ENCODE measurements around the gene ITPK1.

ITPK1 gene

DNA sequence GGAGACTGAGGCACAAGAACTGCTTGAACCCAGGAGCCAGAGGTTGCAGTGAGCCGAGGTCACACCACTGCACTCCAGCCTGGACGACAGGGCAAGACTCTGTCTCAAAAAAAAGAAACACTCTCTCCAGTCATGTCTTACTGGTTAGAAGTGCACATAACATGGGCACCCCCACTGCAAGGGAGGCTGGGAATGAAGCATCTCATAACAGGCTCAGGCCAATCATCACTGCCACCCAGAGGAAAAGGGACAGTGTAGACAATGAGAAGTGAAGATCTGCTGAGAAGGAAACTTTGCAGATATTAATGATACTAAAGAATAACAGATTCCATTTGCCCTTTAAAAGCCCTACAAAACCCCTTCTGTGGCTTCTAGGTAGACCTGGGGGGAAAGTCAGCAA lies 66.9 kb downstream of the ITPK1 start:
- H3K4me1 ChIP-seq (ENCODE audit: low read depth, poor library complexity, severe bottlenecking), result no peaks in the 10 kb centered on the region
- no peaks in the 10 kb centered on the region for H3K36me3 ChIP-seq (ENCODE audit: insufficient read depth)
- no peak overlapping the region for H3K4me3 ChIP-seq (IDR thresholded peaks at IDR 0.05; ENCODE audit: insufficient read depth, low read depth, low read length)
- no peaks in the 10 kb centered on the region for H3K27me3 ChIP-seq (ENCODE audit: insufficient read depth, low read depth)
- H3K9ac ChIP-seq, result no peak overlapping the region
- no peak overlapping the region for H3K27ac ChIP-seq
- H2AFZ ChIP-seq (ENCODE audit: low read depth), result no peak overlapping the region
- no peak overlapping the region for H3K4me2 ChIP-seq
- TF ChIP-seq, protein P1, sequence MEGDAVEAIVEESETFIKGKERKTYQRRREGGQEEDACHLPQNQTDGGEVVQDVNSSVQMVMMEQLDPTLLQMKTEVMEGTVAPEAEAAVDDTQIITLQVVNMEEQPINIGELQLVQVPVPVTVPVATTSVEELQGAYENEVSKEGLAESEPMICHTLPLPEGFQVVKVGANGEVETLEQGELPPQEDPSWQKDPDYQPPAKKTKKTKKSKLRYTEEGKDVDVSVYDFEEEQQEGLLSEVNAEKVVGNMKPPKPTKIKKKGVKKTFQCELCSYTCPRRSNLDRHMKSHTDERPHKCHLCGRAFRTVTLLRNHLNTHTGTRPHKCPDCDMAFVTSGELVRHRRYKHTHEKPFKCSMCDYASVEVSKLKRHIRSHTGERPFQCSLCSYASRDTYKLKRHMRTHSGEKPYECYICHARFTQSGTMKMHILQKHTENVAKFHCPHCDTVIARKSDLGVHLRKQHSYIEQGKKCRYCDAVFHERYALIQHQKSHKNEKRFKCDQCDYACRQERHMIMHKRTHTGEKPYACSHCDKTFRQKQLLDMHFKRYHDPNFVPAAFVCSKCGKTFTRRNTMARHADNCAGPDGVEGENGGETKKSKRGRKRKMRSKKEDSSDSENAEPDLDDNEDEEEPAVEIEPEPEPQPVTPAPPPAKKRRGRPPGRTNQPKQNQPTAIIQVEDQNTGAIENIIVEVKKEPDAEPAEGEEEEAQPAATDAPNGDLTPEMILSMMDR (conservative IDR thresholded peaks at IDR 0.05; ENCODE audit: low read depth, low read length), result no peak
- H3K79me2 ChIP-seq (ENCODE audit: insufficient read depth, low read depth), result no peaks in the 10 kb centered on the region
- H4K20me1 ChIP-seq (ENCODE audit: insufficient read depth), result no peaks in the 10 kb centered on the region

DNA sequence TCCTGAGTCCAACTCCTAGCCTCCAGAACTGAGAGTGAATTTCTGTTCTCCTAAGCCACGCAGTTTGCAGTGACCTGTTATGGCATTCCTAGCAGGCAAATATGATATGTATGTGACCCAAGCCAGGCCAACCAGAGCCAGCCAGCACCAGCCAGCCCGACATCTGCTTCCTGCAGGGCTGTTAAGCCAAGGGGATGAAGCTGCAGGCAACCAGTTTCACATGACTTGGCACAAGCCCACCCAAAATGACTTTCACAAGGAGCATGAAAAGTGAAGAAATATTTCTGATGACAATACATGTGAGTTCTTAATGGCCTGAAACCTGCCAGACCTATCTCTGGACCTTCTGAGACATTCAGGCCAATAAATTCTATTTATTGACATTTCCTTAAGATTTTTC lies 68.1 kb downstream of the ITPK1 start:
- H3K27me3 ChIP-seq (ENCODE audit: insufficient read depth, low read depth), result no peaks in the 10 kb centered on the region
- no peaks in the 10 kb centered on the region for H3K36me3 ChIP-seq (ENCODE audit: insufficient read depth)
- H3K9ac ChIP-seq, result no peak overlapping the region
- H2AFZ ChIP-seq (ENCODE audit: low read depth), result no peak overlapping the region
- H3K4me2 ChIP-seq, result no peak overlapping the region
- H3K4me1 ChIP-seq (ENCODE audit: low read depth, poor library complexity, severe bottlenecking), result peaks cover 6% of the 10 kb centered on the region
- no peaks in the 10 kb centered on the region for H4K20me1 ChIP-seq (ENCODE audit: insufficient read depth)
- H3K27ac ChIP-seq, result no peak overlapping the region
- no peak overlapping the region for H3K4me3 ChIP-seq (IDR thresholded peaks at IDR 0.05; ENCODE audit: insufficient read depth, low read depth, low read length)
- TF ChIP-seq, protein P1 (conservative IDR thresholded peaks at IDR 0.05; ENCODE audit: low read depth, low read length), result no peak
- H3K79me2 ChIP-seq (ENCODE audit: insufficient read depth, low read depth), result no peaks in the 10 kb centered on the region

DNA sequence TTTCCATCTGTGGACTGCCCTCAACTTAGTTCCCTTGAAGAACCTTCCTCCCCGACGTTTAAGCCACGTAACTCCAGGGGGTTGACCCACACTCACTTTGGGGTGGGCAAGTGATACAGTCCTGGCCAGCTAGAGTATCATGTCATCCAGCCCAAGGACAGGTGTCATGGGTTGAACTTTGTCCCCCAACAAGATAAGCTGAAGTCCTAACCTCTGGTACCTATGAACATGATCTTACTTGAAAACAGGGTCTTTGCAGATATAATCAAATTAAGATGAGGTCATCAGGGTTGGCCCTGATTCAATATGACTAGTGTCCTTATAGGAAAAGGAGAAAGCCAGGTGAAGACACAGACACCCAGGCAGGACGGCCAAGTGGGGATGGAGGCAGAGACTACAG lies 68.6 kb downstream of the ITPK1 start:
- TF ChIP-seq, protein P1 (conservative IDR thresholded peaks at IDR 0.05; ENCODE audit: low read depth, low read length), result no peak

DNA sequence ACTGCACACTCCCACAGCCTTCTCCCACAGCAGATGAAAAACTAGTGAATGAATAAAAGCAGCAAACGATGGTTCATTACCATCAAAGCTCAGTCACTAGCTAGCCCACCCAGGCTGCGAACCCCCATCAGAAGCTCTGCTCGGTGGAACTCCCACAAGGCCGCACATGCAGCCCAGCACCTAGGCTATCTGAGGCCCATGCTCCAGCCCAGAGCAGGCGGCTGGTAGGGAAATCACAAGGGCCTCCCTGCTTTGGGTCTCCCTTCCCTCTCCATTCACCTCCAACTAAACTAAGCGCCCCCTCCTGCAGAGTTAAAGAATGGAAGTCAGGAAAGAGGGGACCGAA lies 69.0 kb downstream of the ITPK1 start:
- Histone ChIP-seq H3K4me1 (ENCODE audit: low read depth, poor library complexity, severe bottlenecking) (peaks cover 6% of the 10 kb centered on the region), H3K36me3 (ENCODE audit: insufficient read depth) (no peaks in the 10 kb centered on the region), H3K9ac (no peak overlapping the region), H3K4me2 (no peak overlapping the region), H3K79me2 (ENCODE audit: insufficient read depth, low read depth) (no peaks in the 10 kb centered on the region), H4K20me1 (ENCODE audit: insufficient read depth) (no peaks in the 10 kb centered on the region), H3K27me3 (ENCODE audit: insufficient read depth, low read depth) (no peaks in the 10 kb centered on the region), H2AFZ (ENCODE audit: low read depth) (no peak overlapping the region), H3K27ac (no peak overlapping the region), H3K4me3 (IDR thresholded peaks at IDR 0.05; ENCODE audit: insufficient read depth, low read depth, low read length) (no peak overlapping the region)
- TF ChIP-seq, protein P1 (conservative IDR thresholded peaks at IDR 0.05; ENCODE audit: low read depth, low read length), result no peak

More for the DNA sequence above, 68.6 kb downstream of the ITPK1 start:
- Histone ChIP-seq H3K4me3 (IDR thresholded peaks at IDR 0.05; ENCODE audit: insufficient read depth, low read depth, low read length) (no peak overlapping the region), H4K20me1 (ENCODE audit: insufficient read depth) (no peaks in the 10 kb centered on the region), H3K36me3 (ENCODE audit: insufficient read depth) (no peaks in the 10 kb centered on the region), H3K79me2 (ENCODE audit: insufficient read depth, low read depth) (no peaks in the 10 kb centered on the region), H3K27ac (no peak overlapping the region), H3K9ac (no peak overlapping the region), H3K4me1 (ENCODE audit: low read depth, poor library complexity, severe bottlenecking) (peaks cover 6% of the 10 kb centered on the region), H3K4me2 (no peak overlapping the region), H2AFZ (ENCODE audit: low read depth) (no peak overlapping the region), H3K27me3 (ENCODE audit: insufficient read depth, low read depth) (no peaks in the 10 kb centered on the region)

Measured in KMS-11 (cell line).